Prostate gland (tissue), 2 donors: ENCODE data around the gene ARRB1.

ENCODE experiments used
- CTCF ChIP-seq, 4 experiments: fragments of 200-600 bp in 2 of 4; fragments of 450-650 bp in 2 of 4; sonication (generic) in 2 of 4; IDR thresholded peaks; 1 replicate in 3 of 4; 2 replicates in 1 of 4; pipeline ENCODE4 v1.5.1; 2016 to 2019; ENCODE audit warnings: antibody characterized with exemption in 4 of 4, mild to moderate bottlenecking in 2 of 4, moderate library complexity in 2 of 4
- POLR2AphosphoS5 ChIP-seq: sonication (generic); formaldehyde crosslinking; IDR thresholded peaks from one replicate; pipeline ENCODE4 v1.6.1; 2017; ENCODE audit warnings: antibody characterized with exemption

GRCh38 chr11:75249704-75250103 is 101.8 kb downstream of the ARRB1 start:
- TF ChIP-seq CTCF (IDR thresholded peaks at IDR 0.05): no peak
- no peak for TF ChIP-seq POLR2AphosphoS5
